Measurements from ENCODE around the gene GLYATL2. TPM values are rescaled to one million over a fixed set of nuclear protein-coding genes. Genes with fewer than 3 reads are reported as not detected.

GLYATL2 gene
- 0.14 to 0.16 TPM in 2 of 3 replicates, not detected in the other for polyA plus RNA-seq
- polyA plus RNA-seq (2011; ENCODE audit: low read depth) = not detected
- polyA plus RNA-seq (2011; cell fraction: cytosol; rRNA removed) = not detected in 2 replicates
- not detected in 2 replicates for polyA plus RNA-seq (2011; cell fraction: nucleus; rRNA removed)
- 0.07 TPM in 1 of 2 replicates, not detected in the other for polyA plus RNA-seq (2012; ENCODE audit: low replicate concordance)
- not detected in 3 replicates for polyA minus RNA-seq
- polyA minus RNA-seq (2011; cell fraction: cytosol; rRNA and poly(A)+ RNA removed) = not detected
- polyA minus RNA-seq (2011; cell fraction: nucleus; rRNA and poly(A)+ RNA removed) = not detected in 2 replicates

GRCh38 chr11:58844361-58845005 lies at the start of gene GLYATL2:
GLYATL2 (minus strand) TSS chr11:58844704; CDS start chr11:58839612, 5,092 bp downstream.
- Histone ChIP-seq H2AFZ (ENCODE audit: control insufficient read depth, low read length) (no peak within 1 kb of the TSS), H3K9me3 (ENCODE audit: control insufficient read depth, low read depth, low read length) (no peaks in the 10 kb centered on the region), H3K9me1 (ENCODE audit: control insufficient read depth, extremely low read depth, insufficient read depth, low read length) (no peaks in the 10 kb centered on the region), H3K4me2 (ENCODE audit: control insufficient read depth, extremely low read depth, insufficient read depth, low read depth, low read length) (no peak within 1 kb of the TSS), H3K27ac (ENCODE audit: control insufficient read depth, insufficient read depth, low read length) (no peak within 1 kb of the TSS), H4K20me1 (ENCODE audit: control insufficient read depth, extremely low read depth, insufficient read depth, low read length) (no peaks in the 10 kb centered on the region), H3K36me3 (ENCODE audit: control insufficient read depth in 2 of 2, extremely low read depth in 1 of 2, insufficient read depth in 2 of 2, low read length in 2 of 2) (no peaks in the 10 kb centered on the region), H3K27me3 (ENCODE audit: control insufficient read depth, extremely low read depth, insufficient read depth, low read length) (no peaks in the 10 kb centered on the region), H3K79me2 (ENCODE audit: control insufficient read depth, insufficient read depth, low read length) (no peaks in the 10 kb centered on the region), H3K9ac (ENCODE audit: control insufficient read depth, extremely low read depth, insufficient read depth, low read length) (no peak within 1 kb of the TSS), H3K4me3 (ENCODE audit: control insufficient read depth in 2 of 3, extremely low read depth in 1 of 3, insufficient read depth in 2 of 3, low read depth in 1 of 3, low read length in 3 of 3) (no peak within 1 kb of the TSS), H3K4me1 (ENCODE audit: control insufficient read depth, extremely low read depth, insufficient read depth, low read length) (no peaks in the 10 kb centered on the region)
- TF ChIP-seq EZH2 (IDR thresholded peaks at IDR 0.05; ENCODE audit: low read length) = no peak
- TF ChIP-seq, protein P1, sequence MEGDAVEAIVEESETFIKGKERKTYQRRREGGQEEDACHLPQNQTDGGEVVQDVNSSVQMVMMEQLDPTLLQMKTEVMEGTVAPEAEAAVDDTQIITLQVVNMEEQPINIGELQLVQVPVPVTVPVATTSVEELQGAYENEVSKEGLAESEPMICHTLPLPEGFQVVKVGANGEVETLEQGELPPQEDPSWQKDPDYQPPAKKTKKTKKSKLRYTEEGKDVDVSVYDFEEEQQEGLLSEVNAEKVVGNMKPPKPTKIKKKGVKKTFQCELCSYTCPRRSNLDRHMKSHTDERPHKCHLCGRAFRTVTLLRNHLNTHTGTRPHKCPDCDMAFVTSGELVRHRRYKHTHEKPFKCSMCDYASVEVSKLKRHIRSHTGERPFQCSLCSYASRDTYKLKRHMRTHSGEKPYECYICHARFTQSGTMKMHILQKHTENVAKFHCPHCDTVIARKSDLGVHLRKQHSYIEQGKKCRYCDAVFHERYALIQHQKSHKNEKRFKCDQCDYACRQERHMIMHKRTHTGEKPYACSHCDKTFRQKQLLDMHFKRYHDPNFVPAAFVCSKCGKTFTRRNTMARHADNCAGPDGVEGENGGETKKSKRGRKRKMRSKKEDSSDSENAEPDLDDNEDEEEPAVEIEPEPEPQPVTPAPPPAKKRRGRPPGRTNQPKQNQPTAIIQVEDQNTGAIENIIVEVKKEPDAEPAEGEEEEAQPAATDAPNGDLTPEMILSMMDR (optimal IDR thresholded peaks at IDR 0.05 in 1 of 3, IDR thresholded peaks at IDR 0.05 in 1 of 3, conservative IDR thresholded peaks at IDR 0.05 in 1 of 3; ENCODE audit: extremely low read depth in 1 of 3, insufficient read depth in 2 of 3, low read length in 3 of 3) = no peak
- no peak for DNase-seq (ENCODE audit: low read depth, low spot score)
- FAIRE-seq = peak; percentile 48
- dilution Hi-C loops (cut with MboI; ENCODE audit: extremely low pct_ligation_motif_present, low sequenced_read_pairs) = no loop called here

GRCh38 chr11:58893899-58894298 lies 49.4 kb upstream of the GLYATL2 start:
- no peaks in the 10 kb centered on the region for H3K27me3 ChIP-seq (ENCODE audit: control insufficient read depth, extremely low read depth, insufficient read depth, low read length)
- H2AFZ ChIP-seq (ENCODE audit: control insufficient read depth, low read length) = no peak overlapping the region
- TF ChIP-seq EZH2 (IDR thresholded peaks at IDR 0.05; ENCODE audit: low read length) = no peak
- TF ChIP-seq, protein P1 (optimal IDR thresholded peaks at IDR 0.05 in 1 of 3, IDR thresholded peaks at IDR 0.05 in 1 of 3, conservative IDR thresholded peaks at IDR 0.05 in 1 of 3; ENCODE audit: extremely low read depth in 1 of 3, insufficient read depth in 2 of 3, low read length in 3 of 3) = no peak
- no peaks in the 10 kb centered on the region for H3K79me2 ChIP-seq (ENCODE audit: control insufficient read depth, insufficient read depth, low read length)
- H3K4me3 ChIP-seq (ENCODE audit: control insufficient read depth in 2 of 3, extremely low read depth in 1 of 3, insufficient read depth in 2 of 3, low read depth in 1 of 3, low read length in 3 of 3) = no peak overlapping the region
- H4K20me1 ChIP-seq (ENCODE audit: control insufficient read depth, extremely low read depth, insufficient read depth, low read length) = no peaks in the 10 kb centered on the region
- no peak overlapping the region for H3K27ac ChIP-seq (ENCODE audit: control insufficient read depth, insufficient read depth, low read length)
- H3K36me3 ChIP-seq (ENCODE audit: control insufficient read depth in 2 of 2, extremely low read depth in 1 of 2, insufficient read depth in 2 of 2, low read length in 2 of 2) = no peaks in the 10 kb centered on the region
- DNase-seq (ENCODE audit: low read depth, low spot score) = no peak
- no peaks in the 10 kb centered on the region for H3K4me1 ChIP-seq (ENCODE audit: control insufficient read depth, extremely low read depth, insufficient read depth, low read length)
- dilution Hi-C loops (cut with MboI; ENCODE audit: extremely low pct_ligation_motif_present, low sequenced_read_pairs) = no loop called here
- no peak for FAIRE-seq
- H3K9me3 ChIP-seq (ENCODE audit: control insufficient read depth, low read depth, low read length) = no peaks in the 10 kb centered on the region
- no peak overlapping the region for H3K4me2 ChIP-seq (ENCODE audit: control insufficient read depth, extremely low read depth, insufficient read depth, low read depth, low read length)
- H3K9ac ChIP-seq (ENCODE audit: control insufficient read depth, extremely low read depth, insufficient read depth, low read length) = no peak overlapping the region
- no peaks in the 10 kb centered on the region for H3K9me1 ChIP-seq (ENCODE audit: control insufficient read depth, extremely low read depth, insufficient read depth, low read length)

Measured in keratinocyte (primary cell).